Stimulated activated naive B cell treated with anti-CD40 and anti-IgM and Interleukin-4, amounts not matched to agents 10 μg/mL and 1 μg/mL and 100 μg/mL, for 72 hours (primary cell): Measurements from ENCODE around the gene NAT9.

Experiments
- ATAC-seq, 2 donors: fragments of 150-1000 bp; cut with Tn5 transposase; replicated peaks; 2 replicates each; pipeline ENCODE4 v1.10.0; 2021; ENCODE audit warnings: moderate library complexity in 1 of 2
- DNase-seq: peaks from one replicate; pipeline ENCODE4 v3.0.0; 2021
- H3K27ac Mint-ChIP-seq: one replicate; pipeline ENCODE4 v1.8.0; 2022; ENCODE audit warnings: mild to moderate bottlenecking, mixed read lengths
- H3K27me3 Mint-ChIP-seq, 2 donors: one replicate each; pipeline ENCODE4 v1.8.0; 2022; ENCODE audit warnings: mixed read lengths in 2 of 2
- H3K36me3 Mint-ChIP-seq, 2 donors: one replicate each; pipeline ENCODE4 v1.8.0; 2022; ENCODE audit warnings: mixed read lengths in 2 of 2, mild to moderate bottlenecking in 1 of 2
- H3K4me1 Mint-ChIP-seq, 2 donors: one replicate each; pipeline ENCODE4 v1.8.0; 2022; ENCODE audit warnings: mixed read lengths in 2 of 2, mild to moderate bottlenecking in 1 of 2
- H3K4me3 Mint-ChIP-seq, 2 donors: one replicate each; pipeline ENCODE4 v1.8.0; 2022; ENCODE audit warnings: mild to moderate bottlenecking in 2 of 2, mixed read lengths in 2 of 2, moderate library complexity in 1 of 2
- H3K9me3 Mint-ChIP-seq, 2 donors: one replicate each; pipeline ENCODE4 v1.8.0; 2022; ENCODE audit warnings: mixed read lengths in 2 of 2, mild to moderate bottlenecking in 1 of 2

The NAT9 gene

GRCh38 chr17:74768763-74769114 is 7.4 kb downstream of the NAT9 start:
- H3K27me3 Mint-ChIP-seq, result no peaks in the 10 kb centered on the region
- H3K9me3 Mint-ChIP-seq, result no peaks in the 10 kb centered on the region
- H3K27ac Mint-ChIP-seq, result peak overlapping the region; percentile 1
- ATAC-seq, result no peak
- no peak for DNase-seq
- peaks cover 37 to 47% of the 10 kb centered on the region in 2 donors for H3K36me3 Mint-ChIP-seq
- H3K4me3 Mint-ChIP-seq, result no peak overlapping the region
- H3K4me1 Mint-ChIP-seq, result peaks cover 14 to 17% of the 10 kb centered on the region in 2 donors

- Mint-ChIP-seq H3K9me3 (no peaks in the 10 kb centered on the region), H3K27me3 (no peaks in the 10 kb centered on the region), H3K36me3 (peaks cover 36 to 46% of the 10 kb centered on the region in 2 donors), H3K27ac (peak overlapping the region; percentile 48), H3K4me3 (no peak overlapping the region), H3K4me1 (peaks cover 17% of the 10 kb centered on the region in 2 donors)
- ATAC-seq (no peak), DNase-seq (no peak)
These were observed 7.9 kb downstream of the NAT9 start for GRCh38 chr17:74768069-74768762.

- Mint-ChIP-seq H3K27ac (peak overlapping the region; percentile 14), H3K4me3 (no peak overlapping the region), H3K36me3 (peaks cover 28 to 35% of the 10 kb centered on the region in 2 donors), H3K27me3 (no peaks in the 10 kb centered on the region), H3K9me3 (no peaks in the 10 kb centered on the region), H3K4me1 (peaks cover 17 to 20% of the 10 kb centered on the region in 2 donors)
- ATAC-seq (no peak), DNase-seq (no peak)
These were observed 9.0 kb downstream of the NAT9 start for GRCh38 chr17:74767111-74767516.

GRCh38 chr17:74766413-74766812 is 9.7 kb downstream of the NAT9 start:
- Mint-ChIP-seq H3K27ac (no peak overlapping the region), H3K4me3 (no peak overlapping the region), H3K27me3 (no peaks in the 10 kb centered on the region), H3K36me3 (peaks cover 24 to 31% of the 10 kb centered on the region in 2 donors), H3K4me1 (peaks cover 17 to 20% of the 10 kb centered on the region in 2 donors), H3K9me3 (no peaks in the 10 kb centered on the region)
- ATAC-seq (no peak), DNase-seq (no peak)

- ATAC-seq, result no peak
- H3K4me3 Mint-ChIP-seq, result no peak overlapping the region
- H3K27me3 Mint-ChIP-seq, result no peaks in the 10 kb centered on the region
- DNase-seq, result no peak
- peaks cover 15 to 20% of the 10 kb centered on the region in 2 donors for H3K36me3 Mint-ChIP-seq
- H3K27ac Mint-ChIP-seq, result no peak overlapping the region
- no peaks in the 10 kb centered on the region for H3K9me3 Mint-ChIP-seq
- H3K4me1 Mint-ChIP-seq, result peaks cover 12 to 17% of the 10 kb centered on the region in 2 donors
These were observed 11.3 kb downstream of the NAT9 start for GRCh38 chr17:74764751-74765286.

DNA sequence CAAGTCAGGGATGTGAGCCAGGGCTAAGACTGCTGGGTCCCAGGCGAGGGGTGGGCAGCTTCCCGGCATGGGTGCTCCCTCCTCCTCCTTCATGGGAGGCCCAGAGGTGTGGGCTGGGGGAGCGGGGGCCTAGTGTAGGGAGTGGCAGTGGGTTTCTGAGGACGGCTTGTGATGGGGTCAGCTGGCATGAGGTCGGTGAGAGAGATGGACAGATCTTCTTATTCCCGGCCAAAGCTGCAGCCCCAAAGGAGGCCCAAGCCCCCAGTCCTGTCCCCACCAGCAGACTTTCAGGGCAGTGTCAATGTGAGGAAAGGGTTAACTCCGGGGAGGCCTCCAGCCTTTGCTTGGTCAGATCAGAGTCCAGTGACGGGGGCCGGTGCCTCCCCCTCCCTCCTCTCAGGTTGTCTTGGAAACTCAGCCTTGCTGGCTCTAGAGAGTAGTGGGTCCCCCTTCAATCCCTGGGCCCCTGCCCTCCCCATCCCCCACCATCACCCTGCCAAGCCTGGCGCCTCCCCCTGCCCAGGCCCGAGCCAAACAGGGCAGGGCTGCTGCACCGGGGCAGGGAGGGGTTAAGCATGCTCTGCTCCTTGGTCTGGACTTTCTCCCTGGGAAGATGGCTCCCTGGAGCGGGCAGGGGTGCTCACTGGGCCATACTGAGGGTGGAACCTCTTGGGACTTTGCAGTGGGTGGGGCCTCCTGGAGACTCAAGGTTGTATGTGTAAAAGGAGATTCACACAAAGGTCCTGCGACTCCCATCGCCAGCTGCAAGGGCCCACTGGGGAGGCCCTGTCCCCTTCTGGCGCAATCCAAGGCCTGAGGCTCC is 12.4 kb downstream of the NAT9 start:
- H3K4me1 Mint-ChIP-seq, result peaks cover 18 to 28% of the 10 kb centered on the region in 2 donors
- ATAC-seq (no peak), DNase-seq (no peak)
- H3K27ac Mint-ChIP-seq, result no peak overlapping the region
- no peaks in the 10 kb centered on the region for H3K9me3 Mint-ChIP-seq
- H3K27me3 Mint-ChIP-seq, result no peaks in the 10 kb centered on the region
- no peak overlapping the region for H3K4me3 Mint-ChIP-seq
- peaks cover 11 to 14% of the 10 kb centered on the region in 2 donors for H3K36me3 Mint-ChIP-seq

DNA sequence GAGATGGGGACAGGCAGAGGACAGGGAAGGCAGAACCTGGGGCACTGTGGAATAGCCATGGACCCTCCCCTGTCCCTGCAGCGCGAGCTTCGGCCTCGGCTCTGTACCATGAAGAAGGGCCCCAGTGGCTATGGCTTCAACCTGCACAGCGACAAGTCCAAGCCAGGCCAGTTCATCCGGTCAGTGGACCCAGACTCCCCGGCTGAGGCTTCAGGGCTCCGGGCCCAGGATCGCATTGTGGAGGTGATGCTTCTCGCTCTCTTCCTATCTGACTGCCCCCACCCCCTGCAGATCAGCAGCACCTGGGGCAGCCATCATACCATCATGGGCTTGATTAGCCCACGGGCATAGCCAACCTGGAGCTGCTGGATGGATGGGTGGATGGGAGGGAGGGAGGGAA is 14.2 kb downstream of the NAT9 start:
- H3K4me3 Mint-ChIP-seq, result no peak overlapping the region
- no peaks in the 10 kb centered on the region for H3K9me3 Mint-ChIP-seq
- DNase-seq (no peak), ATAC-seq (no peak)
- no peaks in the 10 kb centered on the region for H3K27me3 Mint-ChIP-seq
- H3K36me3 Mint-ChIP-seq, result peaks cover 3 to 7% of the 10 kb centered on the region in 2 donors
- H3K27ac Mint-ChIP-seq, result no peak overlapping the region
- peaks cover 29 to 46% of the 10 kb centered on the region in 2 donors for H3K4me1 Mint-ChIP-seq

DNA sequence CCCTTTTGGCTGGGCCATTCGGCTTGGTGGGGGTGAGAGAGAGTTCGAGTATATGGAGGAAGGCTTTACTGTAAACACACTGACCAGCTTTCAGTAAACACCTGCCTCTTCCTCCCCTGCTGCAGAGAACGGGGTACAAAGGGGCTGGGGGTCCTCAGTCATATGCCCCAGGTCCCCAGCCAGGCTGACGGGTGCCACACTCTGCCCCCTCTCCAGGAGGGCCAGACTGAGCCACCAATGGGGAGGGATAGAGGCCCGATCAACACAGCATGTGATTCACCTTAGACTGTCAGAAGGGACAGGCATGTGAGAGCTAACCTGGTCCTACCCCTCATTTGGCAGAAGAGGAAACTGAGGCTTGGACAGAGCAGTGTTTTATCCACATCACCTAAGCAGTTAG is 14.7 kb downstream of the NAT9 start:
- no peak for ATAC-seq
- Mint-ChIP-seq H3K9me3 (no peaks in the 10 kb centered on the region), H3K27ac (no peak overlapping the region), H3K4me1 (peaks cover 30 to 49% of the 10 kb centered on the region in 2 donors), H3K4me3 (no peak overlapping the region), H3K27me3 (no peaks in the 10 kb centered on the region), H3K36me3 (peaks cover 3% of the 10 kb centered on the region in 2 donors)
- no peak for DNase-seq

DNA sequence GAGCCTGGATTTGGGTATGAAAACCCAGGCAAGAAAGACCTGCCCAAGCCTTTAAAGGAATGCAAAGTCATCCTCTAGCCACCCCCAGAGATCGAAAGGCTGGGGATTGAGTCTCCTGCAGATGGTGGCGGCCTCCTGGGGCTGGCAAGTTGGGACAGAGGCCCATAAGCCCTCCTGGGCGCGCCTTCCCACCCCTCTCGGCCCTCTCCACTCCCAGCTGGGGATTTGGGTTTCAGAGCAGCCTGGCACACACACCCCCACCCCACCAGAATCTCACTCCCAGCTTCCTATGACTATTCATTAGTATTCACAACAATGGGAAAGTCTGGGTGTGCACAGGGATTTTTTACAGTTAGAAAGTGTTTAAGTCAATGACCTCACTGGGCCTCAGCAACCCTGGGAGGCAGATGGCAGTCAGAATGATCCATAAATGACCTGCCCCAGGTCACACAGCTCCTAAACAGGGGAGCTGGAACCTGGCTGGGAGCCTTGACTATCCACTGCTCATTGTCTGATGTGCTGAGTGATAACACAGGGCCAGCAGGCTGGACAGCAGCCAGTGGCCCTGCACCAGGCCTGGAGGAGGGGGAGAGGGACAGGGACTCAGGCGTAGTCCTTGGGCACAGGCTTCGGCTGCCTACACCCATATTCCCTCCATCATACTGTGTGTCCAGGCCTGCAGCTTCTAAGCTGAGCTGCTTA is 15.6 kb downstream of the NAT9 start:
- DNase-seq (no peak), ATAC-seq (no peak)
- H3K9me3 Mint-ChIP-seq, result no peaks in the 10 kb centered on the region
- H3K27me3 Mint-ChIP-seq, result no peaks in the 10 kb centered on the region
- no peak overlapping the region for H3K4me3 Mint-ChIP-seq
- peaks cover 30 to 50% of the 10 kb centered on the region in 2 donors for H3K4me1 Mint-ChIP-seq
- H3K27ac Mint-ChIP-seq, result no peak overlapping the region
- H3K36me3 Mint-ChIP-seq, result peaks cover 3% of the 10 kb centered on the region in 2 donors

DNA sequence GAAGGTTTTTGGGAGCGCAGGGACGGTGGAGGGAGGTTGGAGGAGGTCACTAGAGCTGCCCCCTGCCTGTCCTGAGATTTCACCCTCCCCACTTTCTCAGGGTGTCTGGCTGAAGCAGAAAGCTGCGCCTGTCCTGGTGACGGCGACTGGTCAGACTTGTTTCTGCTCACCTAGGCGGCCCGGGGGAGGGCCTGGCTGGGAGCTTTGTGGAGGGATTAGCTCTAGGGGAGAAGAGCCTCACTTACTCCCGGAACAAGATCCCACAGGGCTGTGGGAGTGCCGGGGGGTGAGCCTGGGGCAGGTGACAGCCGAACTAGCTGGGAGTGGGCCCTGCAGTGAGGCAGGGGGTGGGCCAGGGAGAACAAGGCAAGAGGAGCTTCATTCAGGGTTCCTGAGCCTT is 16.2 kb downstream of the NAT9 start:
- Mint-ChIP-seq H3K27me3 (no peaks in the 10 kb centered on the region), H3K4me1 (peaks cover 32 to 57% of the 10 kb centered on the region in 2 donors), H3K27ac (no peak overlapping the region), H3K4me3 (no peak overlapping the region), H3K36me3 (peaks cover 5 to 7% of the 10 kb centered on the region in 2 donors), H3K9me3 (no peaks in the 10 kb centered on the region)
- ATAC-seq (no peak), DNase-seq (no peak)

- Mint-ChIP-seq H3K27me3 (no peaks in the 10 kb centered on the region), H3K4me1 (peaks cover 35 to 63% of the 10 kb centered on the region in 2 donors), H3K9me3 (no peaks in the 10 kb centered on the region), H3K4me3 (peak overlapping the region in 1 of 2 donors; percentile 25), H3K27ac (peak overlapping the region; percentile 59), H3K36me3 (peaks cover 4 to 5% of the 10 kb centered on the region in 2 donors)
- peak; percentile 73 to 84 for ATAC-seq
- no peak for DNase-seq
These were observed 16.8 kb downstream of the NAT9 start for GRCh38 chr17:74759243-74759801.

GRCh38 chr17:74758848-74759168 is 17.3 kb downstream of the NAT9 start:
- Mint-ChIP-seq H3K9me3 (no peaks in the 10 kb centered on the region), H3K27ac (peak overlapping the region; percentile 86), H3K4me1 (peaks cover 32 to 66% of the 10 kb centered on the region in 2 donors), H3K27me3 (no peaks in the 10 kb centered on the region), H3K4me3 (peak overlapping the region; percentile 33 to 39), H3K36me3 (peaks cover 4 to 5% of the 10 kb centered on the region in 2 donors)
- ATAC-seq (peak; percentile 68 to 78), DNase-seq (no peak)

DNA sequence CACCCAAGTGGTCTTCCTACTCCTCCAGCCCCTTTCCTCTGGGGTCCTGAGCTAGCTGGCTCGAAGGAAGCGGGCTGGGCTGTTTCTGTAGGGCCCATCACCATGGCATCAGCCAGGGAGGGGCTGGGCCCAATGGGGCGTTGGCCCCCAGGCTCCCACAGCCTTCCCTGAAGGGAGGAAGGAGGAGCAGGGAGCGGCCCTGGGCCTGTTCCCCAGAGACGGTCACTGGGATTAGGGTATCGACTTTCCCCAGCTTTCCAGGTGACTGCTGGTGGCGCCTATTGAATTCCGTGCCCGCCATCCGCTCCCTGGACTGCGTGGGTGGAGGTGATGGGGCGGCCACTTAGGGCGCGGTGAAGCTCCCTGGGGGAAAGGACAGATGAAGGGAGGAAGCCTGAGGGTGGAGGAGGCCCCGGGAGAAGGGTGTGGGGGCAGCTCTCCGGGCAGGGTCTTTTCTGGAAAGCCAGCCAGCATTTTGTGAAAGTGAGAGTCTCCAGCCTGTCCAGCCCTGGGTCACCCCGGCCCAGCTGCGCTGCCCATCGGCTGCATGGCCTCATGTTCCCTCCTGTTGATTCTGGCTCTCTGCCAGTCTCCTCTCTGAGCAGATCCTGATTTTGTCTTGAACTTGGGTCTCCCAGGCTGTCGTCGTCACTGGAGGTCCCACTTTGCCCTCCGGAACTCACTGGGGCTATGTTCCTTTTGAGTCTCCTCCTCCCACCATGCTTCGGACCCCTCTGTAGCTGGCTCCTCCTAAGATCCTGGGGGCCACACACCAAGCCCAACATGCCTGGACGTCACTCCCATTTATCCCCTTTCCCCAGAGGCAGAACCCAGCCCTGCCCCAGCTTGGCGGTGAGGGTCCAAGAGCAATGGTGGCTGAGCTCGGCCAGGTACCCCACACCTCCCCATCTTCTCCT is 18.0 kb downstream of the NAT9 start:
- H3K36me3 Mint-ChIP-seq, result peaks cover 4 to 5% of the 10 kb centered on the region in 2 donors
- DNase-seq (no peak), ATAC-seq (no peak)
- H3K4me3 Mint-ChIP-seq, result peak overlapping the region; percentile 33 to 39
- peak overlapping the region; percentile 86 for H3K27ac Mint-ChIP-seq
- H3K27me3 Mint-ChIP-seq, result no peaks in the 10 kb centered on the region
- H3K9me3 Mint-ChIP-seq, result no peaks in the 10 kb centered on the region
- peaks cover 33 to 67% of the 10 kb centered on the region in 2 donors for H3K4me1 Mint-ChIP-seq
